ENCODE measurements around the gene PPP2R5A.

The PPP2R5A gene

GRCh38 chr1:212397171-212397570 lies 112.0 kb downstream of the PPP2R5A start:
- WGBS (ENCODE audit: extremely low coverage, insufficient coverage, low lambda C conversion rate): no CpG with 5 or more reads among the region's 1 CpG
- no peak overlapping the region for H3K9ac ChIP-seq (ENCODE audit: low read length)

GRCh38 chr1:212401042-212401441 lies 115.8 kb downstream of the PPP2R5A start:
- no peak overlapping the region for H3K23ac ChIP-seq (ENCODE audit: low read length)
- H3K27me3 ChIP-seq (ENCODE audit: insufficient read depth, low read length, poor library complexity): no peaks in the 10 kb centered on the region
- no peaks in the 10 kb centered on the region for H3K4me1 ChIP-seq (ENCODE audit: control insufficient read depth, low read depth, low read length)
- no peak for DNase-seq
- H3K36me3 ChIP-seq (ENCODE audit: control insufficient read depth, insufficient read depth, low read length): peaks cover 7% of the 10 kb centered on the region
- H3K9ac ChIP-seq (ENCODE audit: low read length): no peak overlapping the region
- H4K5ac ChIP-seq (ENCODE audit: low read length): no peak overlapping the region
- no CpG with 5 or more reads among the region's 4 CpGs for WGBS (ENCODE audit: extremely low coverage, insufficient coverage, low lambda C conversion rate)
- no peaks in the 10 kb centered on the region for H3K79me1 ChIP-seq (ENCODE audit: low read length)
- H2AK5ac ChIP-seq (ENCODE audit: low read length): no peak overlapping the region
- no peak overlapping the region for H3K18ac ChIP-seq (ENCODE audit: low read length)
- H3K4ac ChIP-seq (ENCODE audit: low read depth, low read length): no peak overlapping the region
- H2BK5ac ChIP-seq (ENCODE audit: low read length): no peak overlapping the region
- no peaks in the 10 kb centered on the region for H3K79me2 ChIP-seq (ENCODE audit: control insufficient read depth, insufficient read depth, low read length)
- no peak overlapping the region for H2BK120ac ChIP-seq (ENCODE audit: low read depth, low read length)
- H2BK15ac ChIP-seq (replicated peaks; ENCODE audit: low read depth): no peak overlapping the region
- H4K8ac ChIP-seq (ENCODE audit: low read depth, low read length): no peak overlapping the region
- no peak overlapping the region for H3K27ac ChIP-seq (ENCODE audit: low read depth, low read length)
- H3K4me3 ChIP-seq (ENCODE audit: low read length): no peak overlapping the region
- H3K4me2 ChIP-seq (ENCODE audit: low read length): no peak overlapping the region
- H3K56ac ChIP-seq (ENCODE audit: low read length): no peak overlapping the region

More at GRCh38 chr1:212397171-212397570, 112.0 kb downstream of the PPP2R5A start:
- H3K4me3 ChIP-seq (ENCODE audit: low read length): no peak overlapping the region
- H3K27me3 ChIP-seq (ENCODE audit: insufficient read depth, low read length, poor library complexity): no peaks in the 10 kb centered on the region
- no peak overlapping the region for H3K23ac ChIP-seq (ENCODE audit: low read length)
- H3K36me3 ChIP-seq (ENCODE audit: control insufficient read depth, insufficient read depth, low read length): peaks cover 2% of the 10 kb centered on the region
- no peak overlapping the region for H3K56ac ChIP-seq (ENCODE audit: low read length)
- DNase-seq: no peak
- H3K79me1 ChIP-seq (ENCODE audit: low read length): no peaks in the 10 kb centered on the region
- no peak overlapping the region for H2BK120ac ChIP-seq (ENCODE audit: low read depth, low read length)
- H3K4me2 ChIP-seq (ENCODE audit: low read length): no peak overlapping the region
- no peak overlapping the region for H3K4ac ChIP-seq (ENCODE audit: low read depth, low read length)
- no peaks in the 10 kb centered on the region for H3K79me2 ChIP-seq (ENCODE audit: control insufficient read depth, insufficient read depth, low read length)
- no peak overlapping the region for H2BK5ac ChIP-seq (ENCODE audit: low read length)
- no peak overlapping the region for H2BK15ac ChIP-seq (replicated peaks; ENCODE audit: low read depth)
- H2AK5ac ChIP-seq (ENCODE audit: low read length): no peak overlapping the region
- no peaks in the 10 kb centered on the region for H3K4me1 ChIP-seq (ENCODE audit: control insufficient read depth, low read depth, low read length)
- no peak overlapping the region for H4K8ac ChIP-seq (ENCODE audit: low read depth, low read length)
- H3K27ac ChIP-seq (ENCODE audit: low read depth, low read length): no peak overlapping the region
- no peak overlapping the region for H4K5ac ChIP-seq (ENCODE audit: low read length)
- H3K18ac ChIP-seq (ENCODE audit: low read length): no peak overlapping the region

DNA sequence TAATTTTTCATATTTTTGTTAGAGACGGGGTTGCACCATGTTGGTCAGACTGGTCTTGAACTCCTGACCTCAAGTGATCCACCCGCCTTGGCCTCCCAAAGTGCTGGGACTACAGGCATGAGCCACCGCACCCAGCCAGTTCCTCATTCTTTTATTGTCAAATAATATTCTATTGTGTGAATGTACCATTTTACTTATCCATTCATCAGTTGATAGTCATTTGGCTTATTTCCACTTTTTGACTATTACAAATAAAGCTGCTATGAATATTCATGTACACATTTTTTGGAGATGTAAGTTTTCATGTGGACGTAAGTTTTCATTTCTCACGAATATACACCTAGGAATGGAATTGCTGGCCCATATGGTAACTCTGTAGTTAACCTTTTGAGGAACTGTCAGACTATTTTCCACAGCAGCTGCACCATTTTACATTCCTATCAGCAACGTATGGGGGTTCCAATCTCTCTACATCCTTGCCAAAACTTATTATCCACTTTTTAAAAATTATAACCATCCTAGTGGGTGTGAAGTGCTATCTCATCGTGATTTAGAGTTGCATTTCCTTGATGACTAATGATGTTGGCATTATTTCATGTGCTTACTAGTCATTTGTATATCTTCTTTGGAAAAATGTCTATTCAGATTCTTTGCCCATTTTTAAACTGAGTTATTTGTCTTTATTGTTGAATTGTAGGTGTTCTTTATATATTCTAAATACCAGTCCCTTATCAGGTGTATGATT lies 116.8 kb downstream of the PPP2R5A start:
- H3K4me3 ChIP-seq (ENCODE audit: low read length): no peak overlapping the region

DNA sequence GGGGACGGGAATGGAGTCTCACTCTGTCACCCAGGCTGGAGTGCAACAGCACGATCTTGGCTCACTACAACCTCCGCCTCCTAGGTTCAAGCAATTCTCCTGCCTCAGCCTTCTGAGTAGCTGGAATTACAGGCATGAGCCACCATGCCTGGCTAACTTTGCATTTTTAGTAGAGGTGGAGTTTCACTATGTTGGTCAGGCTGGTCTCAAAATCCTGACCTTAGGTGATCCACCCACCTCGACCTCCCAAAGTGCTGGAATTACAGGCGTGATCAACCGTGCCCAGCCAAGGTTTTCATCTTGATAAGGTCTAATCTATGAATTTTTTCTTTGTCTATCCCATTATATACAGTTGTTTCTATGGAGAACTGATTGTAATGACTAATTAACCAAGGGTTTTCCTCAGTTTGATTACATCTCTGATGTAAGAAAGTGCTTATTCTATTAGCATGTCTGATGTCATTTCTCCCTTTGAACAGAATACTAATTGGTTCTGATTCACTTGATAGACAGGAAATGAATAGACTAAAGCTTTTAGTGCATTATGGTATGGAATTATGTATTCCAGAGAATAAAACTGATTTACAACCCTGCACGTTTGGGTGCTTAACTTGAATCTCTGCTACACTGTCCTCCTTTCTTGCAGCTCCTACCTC lies 117.6 kb downstream of the PPP2R5A start:
- Histone ChIP-seq H3K23ac (ENCODE audit: low read length) (no peak overlapping the region), H2BK120ac (ENCODE audit: low read depth, low read length) (no peak overlapping the region), H3K9ac (ENCODE audit: low read length) (no peak overlapping the region), H2AK5ac (ENCODE audit: low read length) (no peak overlapping the region), H3K4me1 (ENCODE audit: control insufficient read depth, low read depth, low read length) (no peaks in the 10 kb centered on the region), H3K4ac (ENCODE audit: low read depth, low read length) (no peak overlapping the region), H3K27me3 (ENCODE audit: insufficient read depth, low read length, poor library complexity) (no peaks in the 10 kb centered on the region), H4K8ac (ENCODE audit: low read depth, low read length) (no peak overlapping the region), H2BK15ac (replicated peaks; ENCODE audit: low read depth) (no peak overlapping the region), H3K79me2 (ENCODE audit: control insufficient read depth, insufficient read depth, low read length) (no peaks in the 10 kb centered on the region), H3K36me3 (ENCODE audit: control insufficient read depth, insufficient read depth, low read length) (peaks cover 11% of the 10 kb centered on the region), H3K18ac (ENCODE audit: low read length) (no peak overlapping the region), H3K27ac (ENCODE audit: low read depth, low read length) (no peak overlapping the region), H2BK5ac (ENCODE audit: low read length) (no peak overlapping the region), H3K56ac (ENCODE audit: low read length) (no peak overlapping the region), H4K5ac (ENCODE audit: low read length) (no peak overlapping the region), H3K79me1 (ENCODE audit: low read length) (no peaks in the 10 kb centered on the region), H3K4me2 (ENCODE audit: low read length) (no peak overlapping the region), H3K4me3 (ENCODE audit: low read length) (no peak overlapping the region)
- no CpG with 5 or more reads among the region's 7 CpGs for WGBS (ENCODE audit: extremely low coverage, insufficient coverage, low lambda C conversion rate)
- DNase-seq: no peak

More for the DNA sequence above, 116.8 kb downstream of the PPP2R5A start:
- H2BK5ac ChIP-seq (ENCODE audit: low read length): no peak overlapping the region
- H3K23ac ChIP-seq (ENCODE audit: low read length): no peak overlapping the region
- no peak overlapping the region for H3K27ac ChIP-seq (ENCODE audit: low read depth, low read length)
- H3K4ac ChIP-seq (ENCODE audit: low read depth, low read length): no peak overlapping the region
- no peak overlapping the region for H3K18ac ChIP-seq (ENCODE audit: low read length)
- H3K4me2 ChIP-seq (ENCODE audit: low read length): no peak overlapping the region
- H3K9ac ChIP-seq (ENCODE audit: low read length): no peak overlapping the region
- H2BK15ac ChIP-seq (replicated peaks; ENCODE audit: low read depth): no peak overlapping the region
- no peak overlapping the region for H3K56ac ChIP-seq (ENCODE audit: low read length)
- WGBS (ENCODE audit: extremely low coverage, insufficient coverage, low lambda C conversion rate): no CpG with 5 or more reads among the region's 7 CpGs
- H4K5ac ChIP-seq (ENCODE audit: low read length): no peak overlapping the region
- H3K36me3 ChIP-seq (ENCODE audit: control insufficient read depth, insufficient read depth, low read length): peaks cover 11% of the 10 kb centered on the region
- H4K8ac ChIP-seq (ENCODE audit: low read depth, low read length): no peak overlapping the region
- H2BK120ac ChIP-seq (ENCODE audit: low read depth, low read length): no peak overlapping the region
- no peak overlapping the region for H2AK5ac ChIP-seq (ENCODE audit: low read length)
- H3K4me1 ChIP-seq (ENCODE audit: control insufficient read depth, low read depth, low read length): no peaks in the 10 kb centered on the region
- no peaks in the 10 kb centered on the region for H3K79me2 ChIP-seq (ENCODE audit: control insufficient read depth, insufficient read depth, low read length)
- DNase-seq: no peak
- no peaks in the 10 kb centered on the region for H3K27me3 ChIP-seq (ENCODE audit: insufficient read depth, low read length, poor library complexity)
- H3K79me1 ChIP-seq (ENCODE audit: low read length): no peaks in the 10 kb centered on the region

- Histone ChIP-seq H3K4me1 (ENCODE audit: control insufficient read depth, low read depth, low read length) (peaks cover 6% of the 10 kb centered on the region), H3K18ac (ENCODE audit: low read length) (no peak overlapping the region), H3K23ac (ENCODE audit: low read length) (no peak overlapping the region), H3K79me1 (ENCODE audit: low read length) (peaks cover 12% of the 10 kb centered on the region), H4K5ac (ENCODE audit: low read length) (no peak overlapping the region), H2BK15ac (replicated peaks; ENCODE audit: low read depth) (no peak overlapping the region), H3K79me2 (ENCODE audit: control insufficient read depth, insufficient read depth, low read length) (no peaks in the 10 kb centered on the region), H3K56ac (ENCODE audit: low read length) (no peak overlapping the region), H3K4me3 (ENCODE audit: low read length) (no peak overlapping the region), H4K8ac (ENCODE audit: low read depth, low read length) (no peak overlapping the region), H3K4me2 (ENCODE audit: low read length) (no peak overlapping the region), H3K27ac (ENCODE audit: low read depth, low read length) (no peak overlapping the region), H3K4ac (ENCODE audit: low read depth, low read length) (no peak overlapping the region), H3K36me3 (ENCODE audit: control insufficient read depth, insufficient read depth, low read length) (peaks cover 14% of the 10 kb centered on the region), H3K9ac (ENCODE audit: low read length) (no peak overlapping the region), H2AK5ac (ENCODE audit: low read length) (no peak overlapping the region), H2BK5ac (ENCODE audit: low read length) (no peak overlapping the region), H2BK120ac (ENCODE audit: low read depth, low read length) (no peak overlapping the region), H3K27me3 (ENCODE audit: insufficient read depth, low read length, poor library complexity) (no peaks in the 10 kb centered on the region)
- no peak for DNase-seq
- WGBS (ENCODE audit: extremely low coverage, insufficient coverage, low lambda C conversion rate): no CpG with 5 or more reads among the region's 8 CpGs
Measured at GRCh38 chr1:212410231-212410820, 125.1 kb downstream of the PPP2R5A start.

Data from mesendoderm (in vitro differentiated cells).